Measurements from ENCODE around the gene HOXA5.

DNA sequence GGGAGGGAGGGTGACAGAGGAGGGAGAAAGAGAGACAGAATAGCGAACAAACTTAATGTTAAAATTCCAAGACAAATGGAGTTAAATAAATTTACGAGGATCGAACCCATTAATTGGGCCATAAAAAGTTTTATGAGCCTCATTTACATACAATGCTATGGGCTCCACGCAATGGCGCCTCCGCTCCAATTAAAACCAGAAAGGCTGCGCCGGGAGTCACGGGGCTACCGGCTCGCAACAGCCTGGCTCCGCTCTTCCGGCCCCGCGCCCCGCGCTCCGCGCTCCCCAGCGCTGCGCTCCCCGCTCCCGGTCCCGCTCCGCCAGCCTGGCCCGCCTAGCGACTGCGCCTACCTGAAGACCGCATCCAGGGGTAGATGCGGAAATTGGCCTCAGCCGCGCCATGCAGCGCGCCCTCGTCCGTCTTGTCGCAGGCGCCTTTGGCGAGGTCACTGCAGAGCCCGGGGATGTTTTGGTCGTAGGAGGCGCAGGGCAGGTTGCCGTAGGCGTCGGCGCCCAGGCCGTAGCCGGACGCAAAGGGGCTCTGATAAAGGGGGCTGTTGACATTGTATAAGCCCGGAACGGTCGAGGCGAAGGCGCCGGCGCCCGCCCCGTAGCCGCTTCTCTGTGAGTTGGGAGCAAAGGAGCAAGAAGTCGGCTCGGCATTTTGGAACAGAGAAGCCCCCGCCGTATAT is 12.5 kb upstream of the HOXA5 start:
- TF ChIP-seq, protein P1, sequence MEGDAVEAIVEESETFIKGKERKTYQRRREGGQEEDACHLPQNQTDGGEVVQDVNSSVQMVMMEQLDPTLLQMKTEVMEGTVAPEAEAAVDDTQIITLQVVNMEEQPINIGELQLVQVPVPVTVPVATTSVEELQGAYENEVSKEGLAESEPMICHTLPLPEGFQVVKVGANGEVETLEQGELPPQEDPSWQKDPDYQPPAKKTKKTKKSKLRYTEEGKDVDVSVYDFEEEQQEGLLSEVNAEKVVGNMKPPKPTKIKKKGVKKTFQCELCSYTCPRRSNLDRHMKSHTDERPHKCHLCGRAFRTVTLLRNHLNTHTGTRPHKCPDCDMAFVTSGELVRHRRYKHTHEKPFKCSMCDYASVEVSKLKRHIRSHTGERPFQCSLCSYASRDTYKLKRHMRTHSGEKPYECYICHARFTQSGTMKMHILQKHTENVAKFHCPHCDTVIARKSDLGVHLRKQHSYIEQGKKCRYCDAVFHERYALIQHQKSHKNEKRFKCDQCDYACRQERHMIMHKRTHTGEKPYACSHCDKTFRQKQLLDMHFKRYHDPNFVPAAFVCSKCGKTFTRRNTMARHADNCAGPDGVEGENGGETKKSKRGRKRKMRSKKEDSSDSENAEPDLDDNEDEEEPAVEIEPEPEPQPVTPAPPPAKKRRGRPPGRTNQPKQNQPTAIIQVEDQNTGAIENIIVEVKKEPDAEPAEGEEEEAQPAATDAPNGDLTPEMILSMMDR (IDR thresholded peaks at IDR 0.05; ENCODE audit: extremely low read depth in 1 of 2, insufficient read depth in 1 of 2, low read depth in 1 of 2, low read length in 2 of 2), result no peak
- TF ChIP-seq POLR2A (IDR thresholded peaks at IDR 0.05; ENCODE audit: low read depth, low read length), result peak; percentile 8
